HG02571 (cell line): Measurements from ENCODE around the gene TPRG1L.

ENCODE experiments used
- ATAC-seq: cut with Tn5 transposase; IDR thresholded peaks from one replicate; pipeline ENCODE4 v1.9.1; 2021; ENCODE audit warnings: mild to moderate bottlenecking, moderate library complexity; ENCODE audit not compliant: unreplicated experiment

The TPRG1L gene

GRCh38 chr1:3593334-3593733, 31.5 kb upstream of the TPRG1L start:
- ATAC-seq = no peak

GRCh38 chr1:3593745-3594144, 31.1 kb upstream of the TPRG1L start:
- no peak for ATAC-seq

DNA sequence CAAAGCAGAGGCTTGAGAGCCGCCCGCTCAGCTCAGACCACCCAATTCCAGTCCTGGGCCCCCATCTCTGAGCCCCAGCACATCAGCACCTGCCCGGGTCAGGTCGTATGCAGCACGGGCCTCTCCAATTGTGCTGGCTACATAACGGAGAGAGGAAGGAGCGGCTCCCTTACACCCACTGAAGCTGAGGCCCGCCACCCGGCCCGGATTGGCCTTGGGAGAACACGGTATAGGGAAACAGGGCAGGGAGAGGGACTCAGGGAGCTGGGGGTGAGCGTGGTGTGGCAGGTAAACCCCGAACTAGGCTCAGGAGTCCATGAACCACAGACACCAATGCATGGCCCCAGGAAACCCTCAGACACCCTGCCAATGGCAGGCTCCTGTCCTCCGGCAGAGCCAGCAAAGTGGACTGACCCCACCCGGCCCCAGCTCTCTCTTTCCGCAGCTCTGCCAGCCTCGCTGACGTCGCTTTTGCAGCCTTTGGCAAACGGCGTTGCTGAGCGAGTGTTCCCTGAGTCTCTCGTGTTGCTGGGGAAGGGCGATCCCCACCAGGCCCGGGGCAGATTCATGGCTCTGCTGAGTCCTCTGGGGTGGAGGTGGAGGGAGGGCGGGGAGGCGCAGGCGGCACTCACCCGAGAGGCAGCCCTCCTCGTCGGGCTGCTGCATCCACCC, 30.0 kb upstream of the TPRG1L start:
- ATAC-seq = no peak

- no peak for ATAC-seq
These were observed 28.9 kb upstream of the TPRG1L start for GRCh38 chr1:3595949-3596348.

DNA sequence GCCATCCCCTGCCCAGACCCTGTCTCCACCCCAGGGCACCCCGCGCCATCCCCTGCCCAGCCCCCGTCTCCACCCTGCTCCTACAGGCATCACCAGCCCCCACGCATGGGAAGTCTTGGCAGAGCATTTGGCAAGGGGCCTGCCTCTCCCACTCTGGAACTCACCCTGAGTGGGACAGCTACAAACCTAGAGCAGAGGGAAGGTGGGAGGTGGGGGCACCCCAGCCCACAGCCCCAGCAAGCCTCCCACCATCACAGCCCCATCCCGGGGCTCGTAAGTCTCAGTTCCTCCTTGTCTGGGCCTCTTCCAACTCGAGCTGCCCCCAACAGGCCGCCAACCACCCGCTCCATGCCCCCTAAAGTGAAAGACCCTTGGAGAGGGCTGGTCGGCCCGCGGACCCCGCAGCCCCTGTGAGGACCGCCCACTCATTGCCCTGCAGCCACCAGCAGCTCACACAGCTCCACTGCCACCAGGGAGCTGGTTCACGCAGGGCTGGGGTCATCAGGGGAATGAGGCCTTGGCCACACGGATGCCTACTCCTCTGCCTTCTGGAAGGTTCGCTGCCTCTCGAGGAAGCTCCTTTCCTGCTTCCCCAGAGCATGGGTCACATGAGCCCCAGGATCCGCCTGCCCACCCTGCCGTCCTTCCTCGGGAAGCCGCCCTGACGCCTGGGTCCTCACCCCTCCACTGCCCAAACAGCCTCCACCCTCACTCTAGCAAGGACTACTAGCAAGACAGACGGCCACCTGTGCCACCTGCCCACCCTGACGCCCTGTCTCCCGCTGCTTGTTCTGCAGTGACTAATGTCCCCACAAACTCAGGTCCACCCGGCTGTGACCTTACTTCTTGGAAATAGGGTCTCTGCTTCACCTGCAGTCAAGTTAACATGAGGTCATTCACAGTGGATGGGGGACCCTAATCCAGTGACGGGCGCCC, 27.9 kb upstream of the TPRG1L start:
- no peak for ATAC-seq

DNA sequence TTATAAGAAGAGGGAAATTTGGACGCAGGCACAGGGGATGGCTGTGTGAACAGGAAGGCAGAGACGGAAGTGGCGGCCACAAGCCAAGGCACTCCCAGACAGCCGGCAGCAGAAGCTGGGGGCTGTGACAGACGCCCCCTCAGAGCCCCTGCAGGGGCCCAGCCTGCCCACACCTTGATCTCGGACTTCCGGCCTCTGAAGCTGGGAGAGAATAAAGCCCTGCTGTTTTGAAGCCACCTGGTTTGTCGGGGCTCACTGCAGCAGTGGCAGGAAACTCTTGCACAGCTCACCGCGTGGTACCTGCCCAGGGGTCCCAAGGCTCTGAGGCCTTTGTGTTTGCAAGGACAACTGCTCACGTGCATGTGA, 27.2 kb upstream of the TPRG1L start:
- no peak for ATAC-seq

DNA sequence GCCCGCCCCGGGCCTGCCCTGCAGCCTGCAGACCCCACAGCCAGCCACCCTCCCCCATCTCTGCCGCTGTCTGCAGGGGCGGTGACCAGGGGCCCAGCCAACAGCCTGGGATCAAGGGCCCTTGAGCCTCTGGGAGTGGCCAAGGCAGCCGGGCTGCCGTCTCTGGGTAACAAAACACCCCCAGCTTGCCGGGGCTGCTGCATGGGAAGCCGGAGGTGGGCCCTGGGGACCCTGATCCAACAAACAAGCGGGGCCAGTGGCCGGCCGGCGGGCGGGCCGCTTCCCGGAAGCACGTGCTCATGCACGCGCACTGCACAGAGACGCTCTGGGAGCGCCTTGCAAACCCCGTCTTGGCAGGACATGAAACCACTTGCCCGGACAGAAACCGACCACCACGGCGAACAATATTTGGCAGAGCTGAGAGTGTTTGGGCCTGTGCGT, 26.7 kb upstream of the TPRG1L start:
- no peak for ATAC-seq

DNA sequence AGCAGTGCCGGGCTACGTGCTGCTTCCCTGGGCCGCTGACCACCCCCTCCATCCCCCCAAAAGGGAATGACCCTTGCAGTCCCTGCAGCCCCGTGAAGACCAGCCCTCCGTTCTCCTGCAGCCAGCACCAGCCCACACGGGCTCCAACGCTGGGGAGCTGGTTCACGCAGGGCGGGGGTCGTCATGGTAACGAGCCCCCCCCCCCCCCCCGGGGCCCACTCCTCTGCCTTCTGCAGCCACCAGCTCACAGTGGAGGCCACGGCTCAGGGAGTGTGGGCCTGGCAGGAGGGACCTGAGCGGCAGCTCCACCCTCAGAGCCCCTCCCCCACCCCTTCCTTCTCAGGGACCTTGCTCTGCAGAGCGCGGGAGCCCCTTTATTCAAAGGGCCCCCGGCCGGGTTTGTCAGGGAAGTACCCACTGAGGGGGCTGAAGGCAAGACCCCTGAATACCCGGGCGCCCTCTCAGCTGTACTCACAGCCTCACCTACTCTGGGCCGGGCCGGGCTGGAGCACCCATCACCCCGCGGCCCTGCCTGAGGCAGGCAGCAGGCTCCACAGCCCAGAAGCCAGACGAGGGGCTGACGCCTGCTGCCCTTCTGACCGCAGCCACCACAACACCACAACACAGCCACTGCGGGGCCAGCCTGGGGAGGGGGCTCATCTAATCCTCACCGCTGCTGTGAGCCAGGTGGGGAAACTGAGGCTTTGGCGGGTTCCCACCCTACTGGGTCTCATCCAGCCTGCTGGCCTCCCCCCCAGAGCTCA, 26.1 kb upstream of the TPRG1L start:
- ATAC-seq = no peak

- no peak for ATAC-seq
These were observed 25.5 kb upstream of the TPRG1L start for GRCh38 chr1:3599286-3599811.

DNA sequence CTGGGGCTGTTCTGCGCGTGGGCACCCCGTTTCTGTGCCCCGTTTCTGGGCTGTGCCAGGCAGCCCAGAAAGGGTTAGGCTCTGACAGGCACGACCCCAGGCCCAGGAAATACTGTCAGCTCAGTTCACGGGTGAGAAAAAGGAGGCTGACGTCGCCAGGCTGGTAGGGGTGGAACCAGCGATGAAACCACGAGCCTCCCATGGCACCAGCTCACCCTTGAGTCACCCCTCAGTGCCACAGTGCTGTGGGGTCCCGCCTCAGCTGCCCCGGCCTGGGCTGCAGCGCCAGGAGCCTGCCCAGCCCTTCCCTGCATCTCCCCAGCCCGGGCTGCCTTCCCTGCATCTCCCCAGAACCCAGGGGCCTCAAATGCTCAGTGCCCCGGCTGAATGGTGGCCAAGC, 25.0 kb upstream of the TPRG1L start:
- no peak for ATAC-seq

DNA sequence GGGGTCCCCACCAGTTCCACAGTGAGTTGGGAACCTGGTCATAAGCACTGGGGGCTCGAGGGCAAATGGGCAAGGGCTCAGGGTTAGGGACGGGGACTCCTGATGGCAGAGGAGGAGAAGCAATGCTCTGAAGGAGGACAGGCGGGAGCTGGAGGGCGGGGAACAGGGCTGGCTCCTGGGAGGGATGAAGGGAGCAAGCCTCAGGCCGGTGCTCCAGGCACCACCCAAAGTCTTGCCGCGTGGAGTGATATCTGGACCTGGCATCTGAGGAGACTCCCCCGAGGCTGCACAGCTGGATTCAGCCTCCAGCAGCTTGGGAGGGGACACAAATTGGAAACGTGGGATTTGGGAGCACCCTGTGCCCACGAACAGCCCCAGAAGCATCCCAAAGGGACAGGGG, 24.5 kb upstream of the TPRG1L start:
- no peak for ATAC-seq

DNA sequence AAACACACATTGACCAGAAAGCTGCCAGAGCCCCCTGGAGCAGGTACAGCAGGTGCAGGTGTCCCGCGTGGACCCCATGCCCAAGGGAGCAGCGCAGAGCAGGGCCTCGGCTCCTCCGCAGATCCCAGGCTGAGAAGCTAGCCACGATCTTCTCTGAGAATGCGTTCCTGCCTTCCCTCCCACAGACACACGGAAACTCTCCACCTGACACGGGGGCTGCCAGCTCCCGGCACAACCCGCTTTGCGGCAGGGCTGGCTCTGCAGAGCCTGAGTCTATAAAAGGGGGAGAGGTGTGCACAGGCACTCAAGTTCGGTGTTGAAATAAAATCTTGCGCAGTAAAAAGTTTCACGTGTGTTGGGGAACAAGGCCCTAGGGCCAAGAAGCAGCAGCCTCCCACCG, 23.1 kb upstream of the TPRG1L start:
- no peak for ATAC-seq

- ATAC-seq = no peak
These were observed 22.4 kb upstream of the TPRG1L start for GRCh38 chr1:3602375-3602774.

DNA sequence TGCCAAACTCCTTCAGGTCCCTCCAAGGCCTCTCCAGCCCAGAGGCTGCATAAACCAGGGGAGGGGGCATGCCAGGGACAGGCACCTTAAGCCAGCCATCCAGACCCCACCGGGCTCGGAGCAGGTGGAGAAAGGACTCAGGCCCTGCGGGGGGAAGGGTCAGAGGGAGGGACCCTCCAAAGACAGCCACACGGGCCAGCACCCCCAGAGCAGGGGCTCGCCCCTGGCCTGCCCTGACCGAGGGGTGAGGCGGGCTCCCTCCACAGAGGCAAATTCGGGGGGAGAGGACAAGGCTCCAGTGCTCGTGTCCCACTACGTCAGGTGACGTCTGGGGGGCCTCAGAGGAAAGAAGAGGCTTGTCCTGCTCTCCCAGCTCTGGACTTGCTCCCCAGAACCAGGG, 21.7 kb upstream of the TPRG1L start:
- ATAC-seq = no peak

DNA sequence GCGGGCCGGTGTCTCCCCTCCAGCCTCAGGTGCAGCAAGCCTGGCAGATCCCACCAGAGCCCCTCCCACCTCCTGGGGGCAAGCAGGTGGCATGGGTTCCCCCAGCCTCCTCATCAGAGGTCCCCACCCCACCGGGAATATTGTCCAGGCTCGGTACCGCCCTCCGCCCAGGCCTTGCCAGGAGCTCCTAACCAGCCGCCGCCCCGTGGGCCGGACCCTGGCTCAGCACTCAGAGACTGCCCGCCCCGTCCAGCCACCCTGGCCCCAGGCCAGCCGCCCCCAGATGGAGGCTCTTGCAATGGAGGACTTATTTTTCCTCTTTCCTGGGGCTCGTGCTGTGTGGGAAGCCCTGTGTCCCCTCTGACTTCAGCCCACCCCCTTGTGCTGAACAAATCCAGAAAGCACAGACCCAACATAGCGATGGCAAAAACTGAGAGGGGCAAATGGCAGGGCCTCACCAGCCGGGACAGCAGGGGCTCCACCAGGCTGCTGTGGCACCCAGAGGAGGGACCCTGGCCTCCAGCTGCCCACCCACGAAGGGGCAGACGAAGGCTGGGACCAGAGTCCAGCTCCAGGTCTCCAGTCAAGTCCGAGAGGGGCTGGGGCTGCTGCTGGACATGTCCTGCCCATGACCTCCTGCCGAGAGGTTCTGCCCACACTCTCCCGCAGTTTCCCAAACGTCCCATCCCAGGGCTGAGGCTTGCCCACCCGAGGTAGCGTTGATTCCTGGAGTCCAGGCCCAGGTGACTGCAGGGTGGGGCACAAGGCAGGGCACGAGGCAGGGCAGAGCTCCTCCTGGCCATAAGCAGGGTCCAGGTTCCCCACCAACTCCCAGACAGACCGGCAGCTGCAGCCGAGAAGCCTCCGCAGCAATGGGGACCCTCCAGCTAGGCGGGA, 21.0 kb upstream of the TPRG1L start:
- no peak for ATAC-seq

GRCh38 chr1:3604468-3604974, 20.3 kb upstream of the TPRG1L start:
- ATAC-seq = no peak

- ATAC-seq = no peak
These were observed 19.6 kb upstream of the TPRG1L start for GRCh38 chr1:3604997-3605823.

DNA sequence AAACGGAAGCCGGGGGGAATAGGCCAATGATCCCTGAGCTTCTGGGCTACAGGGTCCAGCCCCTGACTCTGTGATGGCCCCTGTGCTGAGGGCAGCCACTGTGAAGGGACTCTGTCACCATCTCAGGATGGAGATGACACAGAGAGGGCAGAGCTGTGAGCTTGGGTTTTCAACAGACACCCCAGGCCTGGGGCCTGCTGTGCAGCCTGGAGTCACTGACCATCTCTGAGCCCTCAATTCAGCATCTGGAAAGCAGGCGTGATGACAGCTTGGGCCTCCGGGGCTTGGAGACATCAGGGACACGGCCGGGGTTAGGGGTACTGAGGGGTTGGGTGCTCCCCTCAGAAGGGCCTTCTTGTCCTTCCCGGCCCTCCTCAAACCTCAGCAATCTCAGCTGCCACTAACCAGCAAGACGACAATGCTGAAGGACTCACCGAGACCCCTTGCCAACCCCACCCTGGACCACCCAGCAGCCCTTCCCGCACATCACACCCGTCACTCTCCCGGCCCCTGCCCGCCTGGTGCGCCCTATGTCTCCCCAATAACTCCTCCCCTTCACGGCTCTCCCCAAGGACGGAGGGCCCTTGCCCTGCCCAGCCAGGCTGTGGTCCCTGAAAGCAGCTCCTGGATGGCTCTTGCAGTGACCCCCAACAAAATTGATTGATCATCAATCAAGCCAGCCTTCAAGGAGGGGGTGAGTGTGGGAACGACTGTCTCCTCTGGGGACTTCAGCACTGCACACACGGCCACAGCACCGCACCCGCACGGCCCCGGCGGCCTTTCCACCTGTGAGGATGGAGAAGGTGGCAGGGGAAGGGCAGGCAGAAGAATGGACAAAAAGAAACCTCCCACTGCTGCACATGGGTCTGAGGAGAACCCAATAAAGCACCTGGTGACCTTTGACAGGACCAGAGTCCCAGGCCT, 17.8 kb upstream of the TPRG1L start:
- ATAC-seq = no peak
